GM12891 (cell line): ENCODE measurements around the gene ARF1.

ENCODE experiments used
- POLR2A ChIP-seq: IDR thresholded peaks from 2 replicates; pipeline ENCODE4 v1.6.1; 2011; ENCODE audit warnings: low read depth, low read length, control low read depth
- TAF1 ChIP-seq: IDR thresholded peaks from 2 replicates; pipeline ENCODE4 v1.6.1; 2011; ENCODE audit warnings: low read depth, low read length, control low read depth

GRCh38 chr1:228043281-228043848 is 39.1 kb upstream of the ARF1 start:
- TF ChIP-seq POLR2A (no peak), TAF1 (no peak)
